D341Med (cell line): Measurements from ENCODE around the gene RCE1.

Source experiments
- DNase-seq: peaks from one replicate; pipeline ENCODE4 v3.0.0; 2012; ENCODE audit warnings: low spot score

Gene RCE1

DNA sequence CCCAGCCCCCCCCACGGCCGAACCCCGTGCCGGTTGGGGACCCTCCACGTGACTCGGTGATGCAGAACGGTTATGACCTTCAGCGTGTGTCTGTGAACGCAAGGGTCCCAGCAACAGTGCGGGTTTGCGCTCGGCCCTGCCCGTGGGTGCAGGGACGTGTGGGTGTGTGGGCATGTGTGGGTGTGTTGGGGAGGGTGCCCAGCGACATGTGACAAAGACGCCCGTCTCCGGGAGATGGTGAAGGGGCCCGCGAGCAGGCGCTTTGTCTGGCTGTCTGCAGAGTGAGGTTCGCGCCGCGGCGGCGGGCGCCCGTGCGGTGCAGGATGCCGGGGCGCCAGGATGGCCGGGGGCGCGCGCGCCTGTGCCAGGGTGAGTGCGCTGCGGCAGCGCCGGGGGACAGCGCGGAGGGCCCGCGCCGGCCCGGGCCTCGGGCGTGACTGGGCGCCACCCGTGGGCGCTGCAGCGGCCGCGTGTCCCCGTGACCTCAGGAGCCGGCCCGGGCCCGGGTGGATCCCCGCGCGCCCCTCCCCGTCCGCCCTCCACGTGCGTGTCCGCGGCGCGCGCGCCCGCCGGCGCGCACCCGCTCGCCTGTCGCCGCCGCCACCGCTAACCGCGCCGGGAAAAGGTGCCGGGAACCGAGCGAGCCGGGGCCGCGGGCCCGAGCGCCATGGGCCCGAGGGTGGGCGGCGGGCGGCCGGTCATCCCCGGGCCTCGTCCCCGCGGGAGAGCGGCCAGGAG, 13.4 kb downstream of the RCE1 start, which contains the start of gene LRFN4:
LRFN4 (plus strand) TSS at position 569 of the 738 bp plus-strand sequence. CDS start 681 bp downstream, outside the sequence.
- peak; percentile 89 for DNase-seq

DNA sequence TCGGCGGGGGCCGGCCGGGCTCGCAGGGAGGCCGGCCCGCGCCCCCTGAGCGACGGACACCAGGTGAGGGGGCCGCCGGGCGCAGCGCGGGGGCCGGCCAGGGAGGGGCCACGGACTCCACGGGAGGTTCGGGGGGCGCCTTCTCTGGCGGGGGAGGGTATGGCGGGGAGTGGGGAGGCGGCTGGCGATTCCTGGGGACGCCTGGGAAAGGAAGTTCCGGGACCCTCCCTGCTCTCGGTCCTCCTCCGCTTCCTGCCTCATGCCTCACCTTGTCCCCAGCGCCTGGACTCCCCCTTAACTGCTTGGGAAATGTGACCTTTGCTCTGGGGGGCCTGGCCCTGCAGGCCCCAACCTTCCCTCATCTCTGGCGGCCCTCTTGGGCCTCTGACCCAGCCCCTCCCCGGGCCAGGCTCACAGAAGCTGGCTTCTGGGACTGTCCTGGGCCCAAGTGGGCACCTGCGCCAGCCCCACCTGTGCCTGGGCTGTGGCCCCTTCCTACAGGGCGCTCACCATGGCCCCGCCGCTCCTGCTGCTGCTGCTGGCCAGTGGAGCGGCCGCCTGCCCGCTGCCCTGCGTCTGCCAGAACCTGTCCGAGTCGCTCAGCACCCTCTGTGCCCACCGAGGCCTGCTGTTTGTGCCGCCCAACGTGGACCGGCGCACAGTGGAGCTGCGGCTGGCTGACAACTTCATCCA, 14.1 kb downstream of the RCE1 start:
- DNase-seq, result no peak

DNA sequence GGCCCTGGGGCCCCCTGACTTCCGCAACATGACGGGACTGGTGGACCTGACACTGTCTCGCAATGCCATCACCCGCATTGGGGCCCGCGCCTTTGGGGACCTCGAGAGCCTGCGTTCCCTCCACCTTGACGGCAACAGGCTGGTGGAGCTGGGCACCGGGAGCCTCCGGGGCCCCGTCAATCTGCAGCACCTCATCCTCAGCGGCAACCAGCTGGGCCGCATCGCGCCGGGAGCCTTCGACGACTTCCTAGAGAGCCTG, 14.6 kb downstream of the RCE1 start:
- no peak for DNase-seq

DNA sequence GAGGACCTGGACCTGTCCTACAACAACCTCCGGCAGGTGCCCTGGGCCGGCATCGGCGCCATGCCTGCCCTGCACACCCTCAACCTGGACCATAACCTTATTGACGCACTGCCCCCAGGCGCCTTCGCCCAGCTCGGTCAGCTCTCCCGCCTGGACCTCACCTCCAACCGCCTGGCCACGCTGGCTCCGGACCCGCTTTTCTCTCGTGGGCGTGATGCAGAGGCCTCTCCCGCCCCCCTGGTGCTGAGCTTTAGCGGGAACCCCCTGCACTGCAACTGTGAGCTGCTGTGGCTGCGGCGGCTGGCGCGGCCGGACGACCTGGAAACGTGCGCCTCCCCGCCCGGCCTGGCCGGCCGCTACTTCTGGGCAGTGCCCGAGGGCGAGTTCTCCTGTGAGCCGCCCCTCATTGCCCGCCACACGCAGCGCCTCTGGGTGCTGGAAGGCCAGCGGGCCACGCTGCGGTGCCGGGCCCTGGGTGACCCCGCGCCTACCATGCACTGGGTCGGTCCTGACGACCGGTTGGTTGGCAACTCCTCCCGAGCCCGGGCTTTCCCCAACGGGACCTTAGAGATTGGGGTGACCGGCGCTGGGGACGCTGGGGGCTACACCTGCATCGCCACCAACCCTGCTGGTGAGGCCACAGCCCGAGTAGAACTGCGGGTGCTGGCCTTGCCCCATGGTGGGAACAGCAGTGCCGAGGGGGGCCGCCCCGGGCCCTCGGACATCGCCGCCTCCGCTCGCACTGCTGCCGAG, 15.1 kb downstream of the RCE1 start:
- no peak for DNase-seq

DNA sequence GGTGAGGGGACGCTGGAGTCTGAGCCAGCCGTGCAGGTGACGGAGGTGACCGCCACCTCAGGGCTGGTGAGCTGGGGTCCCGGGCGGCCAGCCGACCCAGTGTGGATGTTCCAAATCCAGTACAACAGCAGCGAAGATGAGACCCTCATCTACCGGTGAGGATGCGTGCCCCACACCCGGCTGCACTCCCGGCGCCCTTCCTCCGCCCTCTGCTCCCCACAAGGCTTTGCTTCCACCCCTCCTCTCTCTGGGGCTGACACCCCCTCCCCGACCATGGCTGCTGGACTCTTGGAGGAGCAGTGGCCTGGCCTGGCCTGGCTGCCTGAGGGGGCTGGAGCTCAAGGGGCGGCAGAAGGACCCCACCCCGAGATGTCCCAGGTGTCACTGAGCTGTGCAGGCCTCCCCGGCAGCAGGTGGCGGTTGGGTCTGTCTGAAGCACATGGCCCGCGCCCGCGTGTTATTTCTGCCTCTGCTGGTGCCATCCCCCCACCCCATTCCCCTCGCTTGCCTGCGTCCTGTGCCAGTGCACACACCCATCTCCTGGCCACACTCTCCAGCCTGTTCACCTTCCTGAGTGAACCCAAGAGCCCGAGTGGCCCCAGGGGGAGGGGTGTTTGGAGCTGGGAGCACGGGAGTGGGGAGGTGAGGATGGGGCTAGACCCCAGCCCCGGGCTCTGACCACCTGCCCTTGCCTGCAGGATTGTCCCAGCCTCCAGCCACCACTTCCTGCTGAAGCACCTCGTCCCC, 15.9 kb downstream of the RCE1 start:
- no peak for DNase-seq

DNA sequence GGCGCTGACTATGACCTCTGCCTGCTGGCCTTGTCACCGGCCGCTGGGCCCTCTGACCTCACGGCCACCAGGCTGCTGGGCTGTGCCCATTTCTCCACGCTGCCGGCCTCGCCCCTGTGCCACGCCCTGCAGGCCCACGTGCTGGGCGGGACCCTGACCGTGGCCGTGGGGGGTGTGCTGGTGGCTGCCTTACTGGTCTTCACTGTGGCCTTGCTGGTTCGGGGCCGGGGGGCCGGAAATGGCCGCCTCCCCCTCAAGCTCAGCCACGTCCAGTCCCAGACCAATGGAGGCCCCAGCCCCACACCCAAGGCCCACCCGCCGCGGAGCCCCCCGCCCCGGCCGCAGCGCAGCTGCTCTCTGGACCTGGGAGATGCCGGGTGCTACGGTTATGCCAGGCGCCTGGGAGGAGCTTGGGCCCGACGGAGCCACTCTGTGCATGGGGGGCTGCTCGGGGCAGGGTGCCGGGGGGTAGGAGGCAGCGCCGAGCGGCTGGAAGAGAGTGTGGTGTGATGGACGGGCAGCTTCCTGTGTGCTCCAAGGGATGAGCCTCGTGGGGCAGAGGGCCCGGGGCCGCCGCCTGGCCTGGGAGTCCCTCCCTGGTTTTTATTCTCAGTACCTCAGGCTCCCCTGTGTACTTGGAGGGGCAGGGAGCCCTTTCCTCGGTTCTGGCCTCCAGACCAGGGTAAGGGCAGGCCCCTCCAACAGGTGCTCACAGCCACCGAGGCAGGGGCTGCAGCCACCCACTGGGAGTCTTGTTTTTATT, 16.6 kb downstream of the RCE1 start:
- DNase-seq, result no peak

DNA sequence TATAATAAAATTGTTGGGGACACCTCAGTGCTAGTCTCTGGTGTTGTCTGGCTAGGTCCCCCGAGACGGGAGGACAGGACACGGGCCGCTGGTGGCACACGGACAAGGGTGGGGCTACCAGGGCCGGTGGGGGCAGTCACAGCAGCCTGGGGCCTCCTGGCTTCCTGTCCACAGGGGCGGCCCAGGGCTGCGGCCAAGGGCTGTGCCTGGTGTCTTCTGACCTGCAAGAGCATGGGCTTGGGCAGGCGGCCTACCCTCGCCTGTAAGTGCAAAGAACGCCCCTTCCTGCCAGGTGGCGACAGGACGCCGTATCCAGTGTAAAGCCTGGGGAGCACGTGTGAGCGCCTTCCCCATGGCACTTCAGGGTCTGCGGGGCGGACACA, 17.2 kb downstream of the RCE1 start:
- no peak for DNase-seq

DNA sequence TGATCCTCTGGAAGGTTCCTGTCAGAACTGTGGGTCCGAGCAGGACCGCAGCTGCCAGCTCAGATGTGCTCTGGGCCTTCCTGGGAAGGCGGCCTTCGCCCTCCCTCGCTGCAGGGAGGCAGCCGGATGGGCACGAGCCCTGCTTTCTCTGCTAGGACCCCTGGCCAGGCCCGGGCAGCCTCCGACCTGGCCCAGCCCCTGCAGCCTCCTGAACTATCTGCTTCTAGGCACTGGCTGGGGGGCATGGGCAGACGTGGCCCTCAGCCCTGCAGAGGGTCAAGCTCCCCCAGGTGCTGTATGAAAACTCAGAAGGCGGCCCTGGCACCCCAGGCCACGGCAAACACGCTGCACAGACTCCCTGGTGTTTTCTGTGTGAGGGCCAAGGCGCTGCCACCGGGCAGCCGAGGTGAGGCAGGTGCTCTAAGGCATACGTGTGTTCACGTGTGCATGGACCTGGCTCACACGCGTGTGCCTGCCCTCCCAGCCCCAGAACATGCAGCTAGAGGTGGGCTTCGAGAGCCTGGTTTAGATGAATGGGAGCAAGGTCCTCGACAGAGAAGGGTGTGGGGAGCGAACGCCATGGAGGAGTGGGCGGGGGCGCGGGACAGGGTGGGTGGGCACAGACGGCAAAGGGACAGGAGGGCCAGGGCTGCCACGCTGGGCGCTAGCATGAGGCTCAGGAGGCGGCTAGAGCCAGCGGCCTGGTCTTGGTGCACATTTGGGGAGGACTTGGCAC, 18.0 kb downstream of the RCE1 start:
- DNase-seq, result no peak

DNA sequence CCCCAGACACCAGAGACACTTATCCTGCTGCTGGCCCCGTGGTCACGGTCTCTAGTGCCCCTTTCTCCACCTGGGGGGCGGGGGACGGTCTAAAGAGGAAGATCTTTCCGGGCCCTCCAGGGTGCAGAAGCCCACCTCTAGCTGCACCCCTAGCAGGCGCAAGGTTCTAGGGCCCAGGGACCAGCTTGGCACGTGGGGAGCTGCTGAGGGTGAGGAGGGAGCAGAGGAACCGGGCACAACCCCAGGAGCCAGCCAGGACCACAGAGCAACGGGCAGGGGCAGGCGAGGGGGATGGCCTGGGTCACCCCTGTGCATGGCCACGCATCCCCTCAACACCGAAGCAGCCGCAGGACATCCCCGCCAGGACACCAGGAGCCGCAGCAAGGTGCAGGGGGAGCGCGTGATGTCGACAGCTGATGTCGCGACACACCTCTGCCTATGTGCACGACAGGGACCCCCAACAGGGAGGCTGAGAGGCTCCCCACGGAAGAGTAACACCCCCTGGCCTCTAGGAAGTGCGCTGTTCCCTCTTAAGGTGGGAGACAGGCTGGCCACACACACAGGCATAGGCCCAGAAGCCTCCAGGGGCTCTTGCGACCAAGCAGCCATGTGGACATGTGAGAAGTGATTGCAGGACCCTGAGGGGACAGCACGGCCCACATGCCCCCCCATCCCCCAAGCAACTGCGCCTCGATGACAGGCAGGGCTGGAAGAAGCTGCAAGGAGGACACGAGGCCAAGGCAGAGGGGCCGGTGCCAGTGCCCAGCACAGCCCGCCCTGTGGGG, 18.7 kb downstream of the RCE1 start:
- DNase-seq, result no peak

DNA sequence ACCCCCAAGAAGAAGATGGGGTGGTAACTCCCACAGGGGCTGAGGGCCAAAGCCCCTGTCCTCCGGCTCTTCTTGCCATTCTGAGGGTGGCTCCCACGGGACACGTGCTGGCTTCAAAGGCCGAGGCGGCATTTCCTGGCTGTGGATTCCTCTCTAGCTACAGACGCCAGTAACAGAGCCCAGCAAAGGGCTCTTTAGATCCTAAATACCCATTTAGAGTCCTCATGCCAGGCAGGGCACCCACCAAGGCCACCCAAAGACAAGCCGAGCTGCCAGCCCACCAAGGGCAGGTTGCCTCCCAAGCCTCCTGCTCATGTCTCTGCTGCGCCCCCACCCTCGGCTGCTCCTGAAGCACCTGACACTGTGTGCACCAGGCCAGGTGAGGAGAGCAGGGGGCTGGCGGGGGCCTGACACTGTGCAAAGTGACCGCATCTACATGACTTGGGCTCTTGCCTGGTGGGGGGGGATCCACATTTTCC, 19.4 kb downstream of the RCE1 start:
- DNase-seq, result no peak

DNA sequence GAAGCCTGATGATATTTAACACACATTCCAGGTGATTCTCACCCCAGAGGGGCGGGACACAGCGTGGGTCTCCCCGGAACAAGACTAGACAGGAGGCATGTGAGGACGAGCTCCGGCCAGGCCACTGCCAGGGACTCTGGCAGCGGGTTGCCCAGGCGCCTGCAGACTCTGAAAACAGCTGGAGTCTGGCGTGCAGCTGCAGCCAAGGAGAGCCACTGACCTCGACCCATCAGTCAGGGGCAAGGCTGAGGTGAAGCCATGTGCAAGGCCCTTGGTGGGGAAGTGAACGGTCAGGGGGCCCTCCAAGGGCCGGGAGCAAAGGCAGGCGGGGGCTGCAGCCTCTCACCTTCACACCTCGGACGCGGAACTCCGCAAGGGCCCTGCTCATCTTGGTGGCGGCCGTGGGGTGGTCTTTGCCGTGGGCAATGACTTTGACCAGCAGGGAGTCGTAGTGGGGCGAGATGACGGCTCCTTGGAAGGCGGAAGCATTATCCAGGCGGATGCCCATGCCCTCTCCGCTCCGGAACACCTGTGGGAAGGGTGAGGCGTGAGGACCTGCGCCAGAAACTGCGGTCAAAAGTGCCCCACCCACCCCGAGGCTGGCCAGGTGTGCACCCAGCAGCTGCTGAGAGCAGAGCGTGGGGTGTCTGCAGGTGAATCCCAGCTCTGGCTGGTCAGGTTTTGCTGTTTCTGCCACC, 20.3 kb downstream of the RCE1 start:
- DNase-seq, result no peak

DNA sequence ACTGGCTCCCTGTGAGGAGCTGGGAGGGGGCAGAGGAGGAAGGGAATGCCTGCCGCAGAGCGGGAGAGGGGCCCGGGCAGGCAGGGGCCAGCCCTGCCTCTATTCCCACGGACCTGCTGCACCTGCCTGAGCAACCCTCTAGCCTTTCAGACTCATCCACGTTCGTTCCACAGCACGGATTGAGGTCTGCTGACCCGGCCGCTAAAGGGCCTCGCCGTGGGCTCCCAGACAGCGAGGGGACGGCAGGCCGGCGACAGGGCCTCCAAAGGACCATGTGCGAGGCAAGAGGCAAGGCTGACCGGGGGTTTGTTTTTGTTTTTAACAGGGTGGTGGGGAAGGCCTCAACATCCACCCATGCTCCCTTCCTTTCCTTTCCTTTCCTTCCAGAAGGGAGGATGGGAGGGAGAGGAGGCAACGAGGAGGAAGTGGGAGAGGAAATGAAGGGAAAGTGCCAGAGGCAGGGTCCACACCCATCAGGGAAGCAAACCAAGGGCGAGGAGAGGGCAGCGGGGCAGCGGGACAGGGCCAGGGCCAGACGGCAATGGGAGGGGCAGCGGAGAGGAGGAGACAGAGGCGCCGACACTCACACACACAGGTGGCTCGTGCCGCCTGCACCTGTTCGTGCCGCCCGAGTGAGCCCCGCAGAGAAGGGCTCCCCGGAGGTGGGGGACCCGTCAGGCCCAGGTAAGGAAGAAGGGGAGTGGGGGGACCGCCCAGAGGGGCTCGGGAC, 21.1 kb downstream of the RCE1 start:
- no peak for DNase-seq

DNA sequence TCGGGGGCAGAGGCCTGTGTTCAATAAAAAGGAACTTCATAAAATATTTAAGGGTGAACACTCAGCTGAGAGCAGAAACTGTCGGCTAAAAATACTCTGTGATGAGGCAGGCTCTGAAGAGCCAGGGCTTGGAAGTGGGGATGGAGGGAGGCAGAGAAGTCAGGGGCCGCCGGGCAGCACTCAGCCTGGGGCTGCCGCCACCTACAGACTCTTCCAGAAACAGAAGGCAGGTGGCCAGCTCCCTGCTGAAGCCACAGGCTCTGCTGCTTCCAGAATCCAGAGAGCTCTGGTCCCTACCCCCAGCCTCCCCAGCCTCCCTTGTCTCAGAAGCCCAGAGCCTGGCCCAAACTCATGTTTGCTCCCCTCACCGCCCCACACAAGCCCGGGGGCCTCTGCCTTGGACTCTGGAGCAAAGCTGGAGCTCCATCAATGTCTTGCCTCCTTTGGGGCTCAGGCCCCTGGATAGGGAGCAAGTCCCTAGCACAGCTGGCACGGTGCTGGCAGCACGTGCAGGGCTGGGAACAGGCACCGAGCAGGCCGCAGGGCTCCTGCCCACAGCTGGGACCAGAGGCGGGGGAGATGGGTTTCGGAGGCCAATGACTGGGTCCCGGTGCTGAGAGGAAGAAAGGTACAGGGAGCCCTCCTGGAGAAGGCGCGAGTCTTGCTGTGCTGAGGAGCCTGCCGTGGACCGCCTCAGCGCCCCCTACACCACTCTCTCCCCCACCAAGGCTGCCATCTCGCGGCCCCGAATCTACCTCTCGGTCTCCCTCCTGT, 21.9 kb downstream of the RCE1 start:
- DNase-seq, result no peak

DNA sequence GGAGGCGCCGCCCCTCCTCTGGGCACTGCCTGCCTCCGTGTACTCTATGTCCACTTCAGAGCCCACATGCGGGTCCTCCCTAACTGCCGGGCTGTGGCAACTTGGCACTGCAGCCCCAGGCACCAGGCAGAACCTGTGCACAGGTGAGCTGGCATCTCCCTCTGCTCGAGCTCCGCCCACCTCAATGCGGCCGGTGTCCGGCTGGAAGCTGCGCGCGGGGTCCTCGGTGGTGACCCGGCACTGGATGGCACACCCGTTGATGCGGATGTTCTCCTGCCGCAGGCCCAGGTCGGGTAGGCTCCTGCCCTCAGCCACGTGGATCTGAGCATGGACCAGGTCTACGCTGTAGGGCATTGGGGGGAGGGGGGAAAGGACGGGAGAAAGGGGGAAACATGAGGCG, 22.8 kb downstream of the RCE1 start:
- DNase-seq, result no peak

DNA sequence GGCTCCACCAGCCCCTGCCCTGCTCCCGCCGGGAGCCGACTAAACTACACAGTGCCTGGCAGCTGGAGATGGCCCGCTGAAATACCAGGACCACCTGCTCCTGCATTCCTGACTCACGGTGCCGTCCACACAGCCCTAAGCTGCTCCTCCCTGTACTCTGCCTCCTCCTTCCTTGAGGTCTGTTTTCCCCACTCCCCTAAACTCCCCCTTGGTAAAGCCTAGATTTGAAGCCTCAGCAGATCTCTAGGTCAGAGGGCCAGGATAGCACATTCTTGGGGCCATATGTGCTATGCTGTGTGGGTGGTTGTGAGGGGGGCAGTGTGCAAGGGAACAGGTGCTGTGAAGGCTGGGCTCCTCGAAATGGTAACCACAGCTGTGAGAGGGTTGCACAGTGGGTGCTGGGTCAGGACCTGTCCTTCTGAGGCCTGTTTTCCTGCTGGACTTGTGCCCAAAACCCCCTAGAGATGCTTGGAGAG, 23.3 kb downstream of the RCE1 start:
- peak; percentile 53 for DNase-seq

DNA sequence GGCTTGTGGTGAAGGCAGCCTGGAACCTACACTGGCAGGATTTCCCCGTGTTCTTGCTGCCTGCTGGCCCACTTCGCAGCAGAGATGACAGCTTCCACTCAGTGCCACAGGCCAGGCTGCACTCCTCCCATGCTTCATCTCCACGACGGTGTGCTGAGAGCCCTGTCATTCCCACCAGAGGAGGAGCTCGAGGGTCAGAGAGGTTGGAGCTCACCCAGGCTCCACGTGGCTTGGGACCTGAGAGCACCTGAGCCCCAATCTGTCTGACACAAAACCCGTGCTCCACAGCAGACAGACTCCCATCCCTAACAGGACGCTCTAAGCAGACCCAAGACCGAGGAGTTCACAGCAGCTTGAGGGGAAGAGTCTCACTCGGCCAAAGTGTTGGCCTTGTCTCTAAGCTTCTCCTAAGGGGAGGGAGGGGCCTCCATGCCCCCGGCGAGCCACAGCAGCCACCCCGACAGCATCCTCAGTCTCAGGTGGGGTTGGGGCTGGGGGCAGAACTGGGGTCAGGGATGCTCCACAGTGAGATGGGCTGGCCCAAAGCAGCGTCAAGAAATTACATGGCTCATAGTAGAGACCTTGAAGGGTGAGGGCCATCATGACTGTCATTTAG, 24.3 kb downstream of the RCE1 start:
- DNase-seq, result no peak

DNA sequence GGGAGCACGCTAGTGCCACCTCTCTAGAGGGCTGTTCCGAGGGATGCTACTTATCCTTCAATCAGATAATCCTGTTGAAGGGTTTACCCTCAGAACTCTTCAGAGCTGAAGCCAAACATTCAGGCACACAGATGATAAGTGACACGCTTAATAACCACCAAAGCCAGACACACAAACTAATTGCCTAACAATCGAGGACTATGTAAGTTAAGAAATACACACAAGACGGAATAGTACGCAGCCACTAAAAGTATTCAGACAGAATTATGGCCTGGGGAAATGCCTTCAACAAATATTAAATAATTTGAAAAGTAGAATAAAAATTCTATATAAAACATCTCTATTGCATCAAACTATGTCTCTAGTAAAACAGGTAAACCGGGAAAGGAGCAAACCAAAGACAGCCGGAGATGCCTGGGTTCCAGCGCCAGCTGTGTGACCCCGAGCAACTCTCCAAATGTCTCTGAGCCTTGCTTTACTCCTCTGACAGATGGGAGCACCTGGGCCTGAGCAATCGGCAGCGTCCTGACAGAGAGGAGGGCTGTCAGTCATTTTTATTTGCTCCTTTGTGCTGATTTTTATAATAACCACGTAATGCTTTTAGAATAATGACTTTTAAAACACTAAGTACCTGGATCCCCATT, 25.0 kb downstream of the RCE1 start:
- DNase-seq, result no peak
